SKM-1 treated with dmso at 0.1 percent for 144 hours (cell line): ENCODE measurements around the gene ALPP.
"Not testable (repeated sequence)": the region's sequence is repeated elsewhere in the genome, so short reads cannot be mapped to it uniquely, and the experiment has no call there.

ENCODE experiments used
- DNase-seq: peaks from one replicate; lab custom pipeline; 2025; ENCODE audit not compliant: unreplicated experiment; lab: John Stamatoyannopoulos, UW

ALPP gene

GRCh38 chr2:232378735-232379151 lies at the start of gene ALPP:
Gene ALPP, plus strand, starts transcription at chr2:232378751. Its CDS starts 52 bp downstream, at chr2:232378803.
- DNase-seq, result not testable (repeated sequence)

DNA sequence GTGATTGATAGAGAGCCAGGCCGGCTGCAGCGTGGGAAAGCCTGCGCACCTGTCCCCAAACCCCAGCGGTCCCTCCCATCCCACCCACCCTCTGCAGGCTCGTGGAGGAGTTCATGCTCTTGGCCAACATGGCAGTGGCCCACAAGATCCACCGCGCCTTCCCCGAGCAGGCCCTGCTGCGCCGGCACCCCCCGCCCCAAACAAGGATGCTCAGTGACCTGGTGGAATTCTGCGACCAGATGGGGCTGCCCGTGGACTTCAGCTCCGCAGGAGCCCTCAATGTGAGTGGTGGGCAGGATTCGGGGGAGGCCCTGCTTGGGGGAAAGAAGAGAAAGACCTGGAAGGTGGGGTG lies 48.9 kb upstream of the ALPP start:
- DNase-seq, result no peak

- DNase-seq, result no peak
Measured at GRCh38 chr2:232330068-232330999, 48.2 kb upstream of the ALPP start.

DNA sequence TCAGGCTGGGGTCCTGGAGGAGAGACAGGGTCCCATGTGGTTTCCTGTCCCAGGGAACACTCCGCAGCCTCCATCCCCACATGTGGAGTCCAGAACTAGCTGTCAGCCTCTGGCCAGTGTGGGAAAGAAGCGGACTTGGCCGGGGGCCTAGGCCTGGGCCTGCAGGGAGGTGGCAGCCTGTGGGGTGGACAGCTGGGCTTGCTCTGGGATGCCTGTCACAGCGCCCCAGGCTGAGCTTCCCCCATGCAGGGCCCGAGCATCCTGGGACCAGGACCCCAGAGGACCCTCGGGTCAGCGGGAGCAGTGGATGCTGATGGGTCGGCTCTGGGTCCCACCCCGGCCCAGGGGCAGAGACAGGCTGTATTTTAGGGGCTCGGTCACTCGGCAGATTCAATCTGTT lies 47.5 kb upstream of the ALPP start:
- DNase-seq, result not testable (repeated sequence)

GRCh38 chr2:232331641-232332040 lies 46.9 kb upstream of the ALPP start:
- DNase-seq, result not testable (repeated sequence)

DNA sequence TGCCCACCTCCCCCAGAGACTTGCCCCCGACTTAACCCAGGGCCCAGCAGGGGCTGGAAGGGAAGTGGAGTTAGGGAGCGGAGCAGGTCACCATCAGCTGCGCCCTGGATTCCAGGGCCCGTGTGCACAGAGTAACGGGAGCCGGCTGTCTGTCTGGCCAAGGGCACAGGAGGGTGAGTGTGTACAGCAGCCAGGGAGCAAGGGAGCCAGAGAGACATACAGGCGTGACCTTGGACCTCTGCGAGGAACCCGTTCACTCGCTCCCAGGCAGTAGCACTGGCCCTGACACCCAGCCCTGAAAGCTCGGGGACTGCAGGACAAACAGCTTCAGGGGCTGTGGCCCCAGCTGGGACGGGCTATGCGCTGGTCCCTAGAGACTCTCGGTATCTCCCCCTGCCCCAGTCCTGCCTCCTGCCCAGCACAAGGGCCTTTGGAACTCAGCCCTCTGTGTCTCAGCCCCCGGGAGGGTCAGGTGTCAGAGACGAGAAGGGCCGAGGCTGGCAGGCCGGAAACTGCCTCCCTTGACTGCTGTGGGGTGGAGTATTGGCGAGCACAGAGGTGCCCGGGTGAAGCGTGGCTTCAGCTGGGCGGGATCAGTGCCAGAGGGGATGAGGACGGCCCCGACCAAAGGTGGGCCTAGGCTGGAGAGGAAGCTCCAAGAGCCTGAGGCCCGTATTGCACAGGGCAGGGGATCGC lies 46.2 kb upstream of the ALPP start:
- not testable (repeated sequence) for DNase-seq

DNA sequence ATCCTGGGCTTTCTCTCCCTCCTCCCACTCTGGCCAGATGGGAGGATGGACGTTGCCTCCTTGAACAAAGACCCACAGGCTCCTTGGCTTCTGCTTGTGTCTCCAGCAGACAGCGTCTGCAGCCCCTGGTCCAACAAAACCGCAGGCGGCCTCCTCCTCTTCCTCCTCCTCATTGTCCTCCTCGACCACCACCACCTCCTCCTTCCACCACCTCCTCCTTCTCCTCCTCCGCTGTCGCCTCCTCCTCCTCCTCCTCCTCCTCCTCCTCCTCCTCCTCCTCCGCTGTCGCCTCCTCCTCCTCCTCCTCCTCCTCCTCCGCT lies 45.7 kb upstream of the ALPP start:
- DNase-seq, result no peak

DNA sequence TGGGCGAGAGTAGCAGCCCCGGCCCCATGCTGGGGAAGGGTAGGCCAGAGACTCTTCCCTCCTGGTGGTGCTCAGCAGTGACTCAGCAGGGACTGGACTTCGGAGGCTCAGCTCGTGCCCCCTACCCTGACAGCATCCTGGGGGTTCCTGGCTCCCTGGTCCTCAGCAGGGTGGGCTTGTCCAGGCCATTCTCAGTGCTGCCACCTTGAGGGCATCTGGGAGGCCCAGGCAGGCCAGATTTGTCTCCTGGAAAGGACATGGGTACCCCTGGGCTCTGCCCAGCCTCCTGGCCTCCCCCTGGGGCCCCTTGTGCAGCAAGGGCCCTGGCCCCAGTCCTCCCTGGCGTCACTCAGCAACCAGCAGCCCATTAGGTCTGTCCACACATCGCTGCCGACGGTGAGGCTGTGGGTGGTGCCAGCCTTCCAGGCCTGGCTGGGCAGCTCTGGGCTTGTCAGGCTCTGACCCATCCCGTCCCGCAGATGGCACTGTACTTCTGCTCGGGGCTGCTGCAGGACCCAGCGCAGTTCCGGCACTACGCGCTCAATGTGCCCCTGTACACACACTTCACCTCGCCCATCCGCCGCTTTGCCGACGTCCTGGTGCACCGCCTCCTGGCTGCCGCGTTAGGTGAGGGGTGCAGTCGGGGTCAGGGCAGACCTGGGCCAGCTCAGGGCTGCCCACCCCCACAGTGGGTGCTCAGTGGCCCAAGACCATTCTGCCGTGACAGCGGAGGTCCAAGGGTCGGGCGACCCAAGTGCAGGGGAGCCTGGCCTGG lies 45.0 kb upstream of the ALPP start:
- no peak for DNase-seq

GRCh38 chr2:232334136-232334884 lies 44.2 kb upstream of the ALPP start:
- DNase-seq, result not testable (repeated sequence)

- not testable (repeated sequence) for DNase-seq
Measured at GRCh38 chr2:232334885-232335205, 43.7 kb upstream of the ALPP start.

- not testable (repeated sequence) for DNase-seq
Measured at GRCh38 chr2:232335206-232335858, 43.2 kb upstream of the ALPP start.

- no peak for DNase-seq
Measured at GRCh38 chr2:232335859-232336215, 42.7 kb upstream of the ALPP start.

GRCh38 chr2:232336241-232336736 lies 42.3 kb upstream of the ALPP start:
- no peak for DNase-seq

DNA sequence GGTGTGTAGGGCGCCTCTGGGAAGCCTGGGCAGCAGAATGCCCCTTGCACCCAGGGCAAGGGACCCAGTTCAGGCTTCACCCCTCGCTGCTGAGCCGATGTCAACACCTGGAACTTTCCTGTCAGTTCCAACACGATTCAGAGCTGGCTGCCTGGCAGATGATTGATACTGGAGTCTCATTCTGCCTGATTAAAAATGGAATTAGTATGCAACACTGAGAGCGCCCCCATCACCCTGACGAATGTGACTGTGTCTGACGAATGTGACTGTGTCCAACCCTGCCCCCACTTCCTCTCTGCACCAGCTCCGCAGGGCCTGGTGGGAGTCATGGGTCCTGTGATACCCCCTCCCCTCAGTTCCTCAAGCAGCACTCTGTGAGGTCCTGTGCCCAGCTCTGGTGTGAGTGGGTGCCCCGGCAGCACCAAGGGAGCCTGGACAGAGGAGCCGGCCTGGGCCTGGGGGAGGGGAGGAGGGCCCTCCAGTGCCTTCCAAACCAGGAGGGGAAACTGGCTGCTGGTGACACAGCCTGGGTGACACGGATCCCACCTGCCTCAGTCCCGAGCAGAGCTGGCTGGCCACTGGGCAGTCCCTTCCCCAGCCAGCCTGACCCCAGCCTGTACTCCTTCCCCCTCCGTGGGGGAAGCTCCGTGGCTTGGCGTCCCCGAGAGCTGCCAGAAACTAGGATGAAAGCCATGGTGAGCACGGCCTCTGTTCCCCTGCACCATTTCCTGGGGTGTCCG lies 41.4 kb upstream of the ALPP start:
- DNase-seq, result no peak

DNA sequence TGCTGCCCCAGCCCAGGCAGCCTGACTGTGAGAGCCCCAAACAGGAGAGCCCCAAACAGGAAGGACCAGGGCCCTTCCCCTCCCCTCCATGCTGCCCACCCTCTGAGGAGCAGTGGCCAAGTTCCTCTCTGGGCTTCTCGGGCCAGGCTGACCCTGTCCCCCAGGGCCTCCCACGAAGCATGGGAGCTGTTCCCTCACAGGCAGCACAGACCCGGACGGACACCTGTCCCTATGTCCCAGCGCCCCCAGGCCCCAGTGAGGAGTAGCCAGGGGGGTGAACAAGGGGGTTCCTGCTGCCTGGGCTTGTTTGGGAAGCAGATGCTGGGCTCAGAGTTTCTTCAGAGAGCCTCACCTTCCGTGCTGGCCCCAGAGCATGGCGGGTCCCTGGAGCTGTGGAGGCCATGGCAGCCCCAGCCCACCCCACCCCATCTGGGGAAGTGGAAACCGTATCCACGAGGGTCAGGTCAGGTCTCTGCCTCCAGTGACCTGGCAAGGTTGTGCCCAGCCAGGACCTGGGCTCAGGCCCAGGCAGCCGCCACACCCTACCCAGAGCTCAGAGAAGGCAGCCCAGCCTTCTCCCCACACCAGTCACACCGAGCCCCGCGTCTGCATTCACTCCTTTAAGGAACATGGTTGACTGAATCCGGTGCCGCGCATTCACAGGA lies 40.3 kb upstream of the ALPP start:
- DNase-seq, result not testable (repeated sequence)

DNA sequence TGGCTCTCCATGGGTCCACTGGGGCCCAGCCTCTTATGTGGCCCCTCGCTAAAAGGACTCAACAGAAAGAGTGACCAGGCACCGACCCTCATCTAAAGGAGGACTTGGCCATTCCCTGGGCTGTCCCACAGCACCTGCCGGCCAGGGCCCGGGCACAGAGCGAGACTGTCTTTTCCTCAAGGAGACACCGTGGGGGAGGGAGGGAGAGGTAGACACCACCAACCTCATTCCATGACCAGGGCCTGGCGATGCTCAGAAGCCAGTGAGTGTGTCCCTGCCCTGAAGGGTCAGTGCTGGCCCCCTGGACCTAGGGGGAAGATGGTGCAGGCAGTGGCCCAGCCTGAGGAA lies 39.8 kb upstream of the ALPP start:
- no peak for DNase-seq

GRCh38 chr2:232339121-232340081 lies 39.1 kb upstream of the ALPP start:
- DNase-seq, result no peak
